Activated CD4-positive, CD25-positive, alpha-beta regulatory T cell treated with anti-CD3 and anti-CD28 coated beads, Interleukin-2, amount 50 U/mL, for 24 hours (primary cell): ENCODE measurements around the gene PLCB1.
"Not testable (repeated sequence)": the region's sequence is repeated elsewhere in the genome, so short reads cannot be mapped to it uniquely, and the experiment has no call there.

Experiments used
- ATAC-seq, 2 donors: fragments of 150-1000 bp; cut with Tn5 transposase; one replicate each; pipeline ENCODE4 v1.10.0; 2021; ENCODE audit warnings: mild to moderate bottlenecking in 1 of 2, moderate library complexity in 1 of 2

PLCB1 gene

DNA sequence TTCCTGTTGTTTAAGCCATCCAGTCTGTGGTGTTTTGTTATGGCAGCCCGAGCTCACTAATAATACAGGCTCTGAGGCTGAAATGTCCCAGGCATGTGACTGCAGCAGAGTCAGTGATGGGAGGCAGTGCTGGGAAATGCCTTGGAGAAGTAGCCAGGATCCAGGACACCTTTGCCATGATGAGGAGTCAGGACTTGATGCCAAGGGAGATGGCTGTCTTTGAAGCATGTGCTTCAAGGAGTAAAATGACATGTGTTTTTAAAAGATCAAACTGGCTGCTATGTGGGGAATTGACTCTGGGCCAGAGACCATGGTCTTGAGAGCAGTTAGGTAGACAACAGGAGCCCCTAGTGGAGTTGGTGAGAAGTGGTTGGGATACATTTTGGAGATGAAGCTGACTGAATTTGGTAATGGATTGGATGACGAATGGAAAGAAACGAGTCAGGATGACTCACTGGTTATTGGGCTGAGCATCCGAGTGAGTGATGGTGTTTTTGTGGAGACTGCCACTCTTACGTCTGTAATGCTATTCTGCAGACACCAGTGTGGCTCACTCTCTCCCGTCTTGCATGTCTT, 322.2 kb downstream of the PLCB1 start:
- ATAC-seq: peak in 1 of 2 donors; percentile 38

GRCh38 chr20:8456765-8457164, 324.7 kb downstream of the PLCB1 start:
- ATAC-seq: no peak

DNA sequence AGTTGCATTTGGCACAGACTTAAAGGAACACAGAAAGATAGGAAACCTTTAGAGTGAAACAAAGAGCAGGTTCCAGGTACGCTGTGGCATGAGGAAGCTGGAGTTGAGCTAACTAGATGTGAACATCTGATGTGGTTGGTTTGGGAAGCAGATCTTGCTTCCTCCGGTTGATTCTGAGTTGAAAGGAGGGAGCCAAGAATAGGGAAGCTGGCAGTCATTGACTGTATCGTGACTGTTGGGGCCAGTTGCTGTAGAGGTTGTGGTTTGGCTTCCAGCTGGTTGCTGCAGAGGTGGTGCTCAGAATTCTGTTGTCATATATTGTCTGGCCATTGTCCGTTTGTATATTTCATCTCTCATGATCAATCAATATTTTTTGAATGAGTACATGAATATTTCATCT, 325.9 kb downstream of the PLCB1 start:
- no peak for ATAC-seq

- ATAC-seq: no peak
These were observed 329.1 kb downstream of the PLCB1 start for GRCh38 chr20:8461186-8461585.

- no peak for ATAC-seq
These were observed 332.3 kb downstream of the PLCB1 start for GRCh38 chr20:8464368-8464767.

DNA sequence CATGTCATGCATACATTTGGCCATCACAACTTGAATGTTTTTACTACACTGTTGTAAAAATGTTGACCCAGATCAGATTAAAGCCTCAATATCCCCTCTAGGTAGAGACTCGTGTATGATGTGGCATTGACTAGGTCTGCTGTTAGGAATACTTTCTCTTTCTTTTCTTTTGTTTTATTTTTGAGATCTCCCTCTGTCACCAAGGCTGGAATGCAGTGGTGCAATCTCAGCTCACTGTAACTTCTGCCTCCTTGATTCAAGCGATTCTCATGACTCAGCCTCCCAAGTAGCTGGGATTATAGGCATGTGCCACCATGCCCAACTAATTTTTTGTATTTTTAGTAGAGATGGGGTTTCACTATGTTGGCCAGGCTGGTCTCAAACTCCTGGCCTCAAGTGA, 334.7 kb downstream of the PLCB1 start:
- not testable (repeated sequence) for ATAC-seq

- ATAC-seq: no peak
These were observed 338.1 kb downstream of the PLCB1 start for GRCh38 chr20:8470156-8470555.

- ATAC-seq: no peak
These were observed 339.4 kb downstream of the PLCB1 start for GRCh38 chr20:8471465-8471864.

- no peak for ATAC-seq
These were observed 341.4 kb downstream of the PLCB1 start for GRCh38 chr20:8473459-8473858.

- ATAC-seq: no peak
These were observed 342.1 kb downstream of the PLCB1 start for GRCh38 chr20:8474027-8474668.

DNA sequence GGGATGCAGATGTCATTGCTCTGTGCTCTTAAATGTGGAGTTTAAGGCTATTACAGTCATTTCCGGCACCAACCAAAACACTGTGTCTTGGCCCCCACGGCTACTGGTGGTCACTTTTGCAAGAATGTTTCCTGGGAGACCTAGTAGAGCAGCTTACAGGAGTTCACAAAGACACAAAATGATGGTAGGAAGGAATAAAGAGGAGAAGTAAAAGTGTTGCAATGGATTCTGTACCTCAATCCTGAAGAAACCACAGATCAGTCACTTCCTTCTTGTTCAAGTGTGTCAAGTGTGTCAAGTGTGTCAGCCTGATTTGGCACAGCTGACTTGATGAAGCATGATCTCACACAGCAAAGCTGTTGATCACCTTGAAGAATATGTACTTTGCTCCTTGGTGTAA, 344.0 kb downstream of the PLCB1 start:
- ATAC-seq: no peak

DNA sequence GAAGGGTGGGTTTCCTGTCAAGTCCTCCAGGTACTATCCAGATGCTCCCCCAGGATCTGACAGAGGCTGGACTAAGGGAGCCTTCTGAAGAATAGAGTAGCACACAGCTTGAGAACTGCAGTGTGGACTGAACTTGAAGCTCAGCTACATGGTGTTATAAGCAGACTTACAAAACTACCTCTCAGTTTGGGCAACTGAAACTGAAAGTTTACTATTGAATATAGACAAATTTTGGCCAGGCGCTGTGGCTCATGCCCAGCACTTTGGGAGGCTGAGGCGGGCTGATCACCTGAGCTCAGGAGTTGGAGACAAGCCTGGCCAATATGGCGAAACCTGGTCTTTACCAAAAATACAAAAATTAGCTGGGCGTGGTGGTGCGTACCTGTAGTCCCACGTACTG, 348.5 kb downstream of the PLCB1 start:
- ATAC-seq: no peak

DNA sequence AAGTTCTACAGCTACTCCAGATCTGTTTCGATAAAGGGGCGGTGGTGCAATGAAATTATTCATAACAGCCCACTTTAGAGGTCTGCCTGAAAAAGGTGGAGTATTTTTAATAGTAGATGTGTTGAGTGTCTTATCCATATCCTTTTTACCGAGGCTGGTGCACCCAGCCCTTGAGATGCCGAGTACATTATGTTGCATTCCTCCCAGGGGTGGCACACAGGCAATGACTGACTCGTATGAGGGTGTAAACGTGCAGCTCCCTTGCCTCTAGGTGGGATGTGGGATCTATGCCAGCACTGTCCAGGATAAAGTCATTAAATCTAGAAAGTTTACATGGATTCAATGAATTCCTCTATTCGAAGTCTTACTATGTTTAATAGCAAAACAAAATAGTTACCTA, 355.6 kb downstream of the PLCB1 start:
- no peak for ATAC-seq

DNA sequence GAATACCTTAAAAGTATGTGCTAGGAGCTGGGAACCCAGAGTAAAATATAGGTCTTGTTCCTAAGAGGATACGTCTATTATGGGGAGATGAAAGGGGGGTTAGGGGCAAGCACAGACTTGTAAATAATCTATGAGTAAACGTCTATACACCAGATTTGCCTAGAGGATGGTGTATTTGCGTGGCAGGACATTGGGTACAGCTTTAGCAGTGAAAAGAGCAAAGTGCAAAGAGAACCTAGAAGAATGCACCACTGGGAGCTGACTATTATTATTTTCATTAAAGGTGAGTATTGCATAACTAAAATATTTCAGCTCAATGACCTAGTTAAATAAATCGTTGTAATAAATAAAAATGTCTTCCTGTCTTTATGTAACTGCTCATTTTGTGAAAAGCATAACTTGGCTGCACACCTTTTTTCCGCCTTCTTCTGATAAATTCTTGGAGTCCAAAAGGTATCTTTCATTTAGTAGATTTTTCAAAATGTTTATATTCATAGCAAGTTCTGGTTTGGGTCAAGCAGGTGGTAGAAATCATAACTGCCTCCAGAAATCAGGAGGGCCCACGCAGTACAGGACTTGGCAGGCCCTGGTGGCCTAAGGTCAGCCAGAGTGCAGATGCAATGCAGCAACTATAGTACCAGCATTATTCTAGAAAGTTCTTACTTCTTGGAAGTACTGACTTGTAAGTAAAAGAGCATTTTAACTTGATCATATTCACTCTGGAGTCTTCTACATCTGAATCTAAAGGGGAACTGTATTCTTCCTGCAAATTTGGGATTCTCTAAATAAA, 357.2 kb downstream of the PLCB1 start:
- no peak for ATAC-seq

GRCh38 chr20:8490076-8490830, 358.2 kb downstream of the PLCB1 start:
- ATAC-seq: no peak

DNA sequence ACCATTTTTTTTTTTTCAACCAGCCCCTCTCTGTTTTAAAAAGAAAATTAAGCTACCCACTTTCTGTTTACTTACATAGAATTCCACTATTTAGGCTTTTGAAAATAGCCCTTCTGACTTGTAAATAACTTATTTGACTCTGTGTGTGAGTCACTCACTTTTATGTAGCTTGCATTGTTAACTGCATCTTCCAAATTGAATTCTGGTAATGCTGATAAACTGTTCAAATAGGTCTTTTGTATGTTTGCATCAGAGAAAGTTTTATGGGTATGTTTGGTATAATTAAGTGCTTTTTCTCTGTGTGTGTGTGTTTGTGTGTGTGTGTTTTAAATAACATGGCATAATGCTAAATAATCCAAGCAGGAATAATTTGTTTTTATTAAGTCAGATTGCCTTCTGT, 360.1 kb downstream of the PLCB1 start:
- ATAC-seq: no peak

DNA sequence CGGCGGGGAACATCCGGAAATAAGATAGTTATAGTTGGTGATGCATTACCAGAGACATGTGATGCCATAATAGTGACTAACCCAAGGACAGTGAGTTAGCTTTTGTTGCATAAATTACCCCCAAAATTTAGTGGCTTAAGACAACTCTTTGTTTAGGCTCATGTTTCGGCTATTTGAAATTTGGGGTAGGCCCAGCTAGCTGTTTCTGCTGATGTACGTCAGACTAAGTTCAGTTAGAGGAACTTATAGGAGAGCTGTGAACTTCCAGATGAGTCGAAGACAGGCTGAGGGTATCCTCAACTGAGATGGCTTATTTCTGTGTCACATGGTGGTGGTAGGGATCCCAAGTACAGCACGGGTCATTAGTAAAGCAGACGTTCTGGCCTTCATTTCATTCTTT, 366.5 kb downstream of the PLCB1 start:
- ATAC-seq: no peak

DNA sequence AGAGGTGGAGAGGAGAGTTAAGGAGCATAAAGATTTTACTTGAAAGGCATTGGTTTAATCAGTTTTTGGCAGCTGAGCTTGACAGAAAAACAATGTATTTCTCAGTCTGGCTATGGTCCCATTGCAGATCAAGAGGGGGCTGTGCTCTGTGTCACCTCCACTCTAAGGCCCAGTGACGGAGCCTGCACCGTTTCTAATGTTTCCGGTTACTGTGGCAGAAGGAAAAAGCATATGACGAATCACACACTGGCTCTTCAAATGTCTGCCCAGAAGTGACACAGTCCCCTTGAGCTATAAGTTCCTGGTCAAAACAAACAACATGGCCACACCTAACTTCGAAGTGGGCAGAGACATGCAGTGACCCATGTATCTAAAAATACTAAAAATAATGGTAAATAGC, 372.0 kb downstream of the PLCB1 start:
- no peak for ATAC-seq

GRCh38 chr20:8505476-8506200, 373.6 kb downstream of the PLCB1 start:
- ATAC-seq: no peak

DNA sequence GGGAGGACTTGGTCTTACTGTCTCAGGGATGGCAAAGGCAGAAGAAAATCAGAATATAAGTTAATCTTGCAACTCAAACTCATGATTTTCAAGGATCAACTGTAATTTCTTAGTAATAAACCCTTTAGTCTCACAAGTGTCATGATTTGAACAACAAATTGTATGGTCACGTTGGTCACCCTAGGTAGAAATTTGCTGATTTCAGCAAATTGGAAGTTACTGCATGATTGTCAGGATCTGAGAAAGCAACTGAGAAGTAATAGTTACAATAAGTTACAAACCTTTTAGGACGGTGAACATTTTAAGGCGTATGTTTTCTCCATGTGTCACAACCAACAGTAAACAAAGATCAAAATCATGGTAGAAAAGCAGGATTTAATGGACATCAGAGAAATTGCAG, 375.2 kb downstream of the PLCB1 start:
- ATAC-seq: no peak

DNA sequence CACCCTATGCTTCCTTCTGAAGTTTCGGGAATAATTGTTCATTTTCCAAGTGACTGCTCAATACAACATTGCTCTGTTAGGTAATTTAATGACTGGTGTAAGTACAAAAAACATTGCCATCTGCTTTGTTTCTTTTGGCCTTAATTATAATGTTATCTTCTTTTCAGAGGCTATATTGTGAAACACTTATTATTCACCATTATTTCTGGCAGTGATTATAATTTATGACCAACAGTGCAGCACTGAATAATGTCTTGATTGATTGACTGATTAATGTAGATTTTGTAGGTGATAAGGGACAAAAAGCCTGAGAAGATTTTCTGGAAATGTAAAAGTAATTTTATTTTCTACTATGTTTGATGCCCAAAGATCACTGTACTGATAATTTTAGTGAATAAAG, 377.7 kb downstream of the PLCB1 start:
- no peak for ATAC-seq

DNA sequence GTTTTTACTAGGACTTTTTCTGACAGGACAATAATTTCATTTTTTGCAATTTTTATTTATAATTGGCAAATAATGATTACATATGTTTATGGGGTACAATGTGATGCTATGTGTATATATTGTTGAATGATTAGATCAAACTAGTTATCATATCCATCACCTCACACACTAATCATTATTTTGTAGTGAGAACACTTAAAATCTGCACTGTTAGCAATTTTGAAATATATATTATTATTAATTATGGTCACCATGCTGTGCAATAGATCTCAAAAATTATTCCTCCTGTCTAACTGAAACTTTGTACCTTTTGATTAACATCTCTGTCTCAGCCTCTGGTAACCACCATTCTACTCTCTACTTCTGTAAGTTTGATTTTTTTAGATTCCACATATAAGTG, 378.7 kb downstream of the PLCB1 start:
- ATAC-seq: no peak

DNA sequence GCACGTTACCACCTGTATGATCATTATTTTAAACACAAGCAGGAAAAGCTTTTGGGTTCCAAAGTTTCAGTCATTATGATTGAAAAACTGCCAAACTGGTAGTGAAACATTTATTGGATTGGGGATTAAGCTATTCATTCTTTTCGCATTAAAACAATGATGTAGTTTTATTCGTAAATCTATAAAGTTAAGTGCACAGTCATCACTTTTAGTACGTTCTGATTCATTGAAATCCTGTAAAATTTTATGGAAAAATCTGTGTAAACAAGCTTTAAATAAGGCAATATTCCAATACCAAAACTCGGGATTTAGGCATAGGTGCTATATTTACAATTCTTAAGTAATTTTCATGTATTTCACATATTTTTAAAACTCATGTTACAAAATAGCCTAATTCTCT, 379.9 kb downstream of the PLCB1 start:
- no peak for ATAC-seq
